K562 (cell line): ENCODE results near the gene BEST3. TPM values are rescaled to one million over a fixed set of nuclear protein-coding genes. Genes with fewer than 3 reads are reported as not detected.

Source experiments
- BCOR ChIP-seq: fragments of 450-650 bp; IDR thresholded peaks from 2 replicates; pipeline ENCODE4 v1.6.1; 2016
- BRD4 ChIP-seq: fragments of 200-600 bp; sonication (generic); IDR thresholded peaks from 2 replicates; pipeline ENCODE4 v1.6.1; 2017; ENCODE audit warnings: inconsistent platforms
- DMBX1 ChIP-seq: fragments of 250-450 bp; sonication (Bioruptor Pico); IDR thresholded peaks from 2 replicates; pipeline ENCODE4 v1.8.0; 2022; ENCODE audit warnings: inconsistent platforms, mild to moderate bottlenecking, moderate library complexity, borderline replicate concordance
- E4F1 ChIP-seq: fragments of 250-450 bp; sonication (Bioruptor Pico); IDR thresholded peaks from 2 replicates; pipeline ENCODE4 v1.5.0; 2021; ENCODE audit warnings: mild to moderate bottlenecking, borderline replicate concordance
- EP400 ChIP-seq: fragments of 450-650 bp; IDR thresholded peaks from 2 replicates; pipeline ENCODE4 v1.6.1; 2017; ENCODE audit warnings: antibody characterized with exemption, mild to moderate bottlenecking, moderate library complexity
- FIP1L1 ChIP-seq: fragments of 200-400 bp; formaldehyde crosslinking; IDR thresholded peaks from 2 replicates; pipeline ENCODE4 v1.6.1; 2018; ENCODE audit warnings: mild to moderate bottlenecking, low read depth, low read length; ENCODE audit not compliant: poor library complexity, severe bottlenecking
- HINFP ChIP-seq: fragments of 450-650 bp; conservative IDR thresholded peaks from 2 replicates; pipeline ENCODE4 v1.6.1; 2016; ENCODE audit warnings: missing genetic modification characterization, low read depth, mild to moderate bottlenecking, control low read depth, missing compliant biosample characterization
- MEF2A ChIP-seq: IDR thresholded peaks from 2 replicates; pipeline ENCODE4 v1.6.1; 2011; ENCODE audit warnings: low read depth, mild to moderate bottlenecking, low read length, moderate library complexity; ENCODE audit not compliant: control insufficient read depth
- NR2C1 ChIP-seq, 2 experiments: fragments of 450-650 bp; IDR thresholded peaks; 2 replicates each; pipeline ENCODE4 v1.6.1; 2017; ENCODE audit warnings: mild to moderate bottlenecking in 2 of 2, antibody characterized with exemption in 1 of 2, inconsistent platforms in 1 of 2, missing compliant biosample characterization in 1 of 2, missing genetic modification characterization in 1 of 2
- NRF1 ChIP-seq, 2 experiments: fragments of 450-650 bp; IDR thresholded peaks in 1 of 2; conservative IDR thresholded peaks in 1 of 2; 2 replicates each; pipeline ENCODE4 v1.6.1; 2014; ENCODE audit warnings: mild to moderate bottlenecking in 2 of 2
- OTX1 ChIP-seq: fragments of 450-650 bp; formaldehyde crosslinking; IDR thresholded peaks from 2 replicates; pipeline ENCODE4 v1.4.0; 2022; ENCODE audit warnings: mild to moderate bottlenecking
- PHF8 ChIP-seq: fragments of 200-600 bp; sonication (generic); IDR thresholded peaks from 2 replicates; pipeline ENCODE4 v1.6.1; 2012; ENCODE audit warnings: mixed run types, mild to moderate bottlenecking, inconsistent platforms, low read length, moderate library complexity, borderline replicate concordance
- TAF1 ChIP-seq: IDR thresholded peaks from 2 replicates; pipeline ENCODE4 v1.6.1; 2011; ENCODE audit warnings: mild to moderate bottlenecking, low read length, moderate library complexity; ENCODE audit not compliant: insufficient read depth, control insufficient read depth, severe bottlenecking; ENCODE audit errors: extremely low read depth
- WHSC1 ChIP-seq: IDR thresholded peaks from one replicate; pipeline ENCODE4 v1.6.1; 2012; ENCODE audit warnings: low read length, control low read depth, inconsistent platforms
- ZEB2 ChIP-seq: fragments of 450-650 bp; IDR thresholded peaks from 2 replicates; pipeline ENCODE4 v1.6.1; 2016
- polyA plus RNA-seq, 8 experiments: library from polyadenylated mRNA; depleted of rRNA in 4 of 8; stranded (reverse) in 5 of 8; unstranded in 3 of 8; fragments of >200 nt; fragmentation: Nextera tagmentation in 2 of 8; fragmentation: Illumina TruSeq in 1 of 8; extraction: Ambion mirVana in 2 of 8; extraction: Trizol in 1 of 8; gene quantifications; 2 replicates each; pipeline versions ENCODE4 v1.2.1 to v1.2.3, GENCODE V29; 2011 to 2014; ENCODE audit warnings: inconsistent platforms in 1 of 8, missing spikeins in 1 of 8
- total RNA-seq, 7 experiments: library from RNA; depleted of rRNA in 6 of 7; stranded (reverse); fragments of >200 nt in 6 of 7; fragmentation: Illumina TruSeq in 2 of 7; extraction: Trizol in 2 of 7; gene quantifications; 2 replicates each; pipeline versions ENCODE4 v1.2.1 to v1.2.3, GENCODE V29; 2011 to 2021; ENCODE audit warnings: low replicate concordance in 1 of 7
- TF ChIP-seq, protein P1 (sequence below): fragments of 250-450 bp; sonication (Bioruptor Pico); IDR thresholded peaks from 2 replicates; pipeline ENCODE4 v1.4.0; 2020
- TF ChIP-seq, protein P2 (sequence below): fragments of 250-450 bp; sonication (Bioruptor Pico); IDR thresholded peaks from 2 replicates; pipeline ENCODE4 v1.4.0; 2020; ENCODE audit warnings: borderline replicate concordance
- TF ChIP-seq, protein P3 (sequence below), 2 experiments: IDR thresholded peaks; 2 replicates each; pipeline ENCODE4 v1.6.1; 2012; ENCODE audit warnings: improper control_type of control experiment in 2 of 2, low read depth in 2 of 2, low read length in 2 of 2, borderline replicate concordance in 1 of 2

BEST3 gene
- total and polyA plus RNA-seq, 9 of the 15 experiments (the other 6 are each of a cell fraction or from before 2014, with no cell fraction given) = 0.15 TPM; not detected in 8

- TF ChIP-seq WHSC1 (no peak), NRF1 (conservative IDR thresholded peaks at IDR 0.05 in 1 of 2, IDR thresholded peaks at IDR 0.05 in 1 of 2) (peak; percentile 54 to 68; a peak in 3 of 4 replicates), MEF2A (peak; percentile 91), DMBX1 (CRISPR knock-in tag) (peak; percentile 99), BRD4 (no peak), HINFP (tag) (no peak; the same call in 1 of the 2 replicates), PHF8 (no peak), EP400 (peak; percentile 66), ZEB2 (peak; percentile 92), TAF1 (peak; percentile 74), NR2C1 (IDR thresholded peaks at IDR 0.05) (no peak), NR2C1 (tag; IDR thresholded peaks at IDR 0.05) (peak; percentile 66; the same call in 1 of the 2 replicates), E4F1 (CRISPR knock-in tag) (no peak), FIP1L1 (no peak), BCOR (peak; percentile 96), OTX1 (CRISPR knock-in tag) (no peak)
- TF ChIP-seq, protein P1, sequence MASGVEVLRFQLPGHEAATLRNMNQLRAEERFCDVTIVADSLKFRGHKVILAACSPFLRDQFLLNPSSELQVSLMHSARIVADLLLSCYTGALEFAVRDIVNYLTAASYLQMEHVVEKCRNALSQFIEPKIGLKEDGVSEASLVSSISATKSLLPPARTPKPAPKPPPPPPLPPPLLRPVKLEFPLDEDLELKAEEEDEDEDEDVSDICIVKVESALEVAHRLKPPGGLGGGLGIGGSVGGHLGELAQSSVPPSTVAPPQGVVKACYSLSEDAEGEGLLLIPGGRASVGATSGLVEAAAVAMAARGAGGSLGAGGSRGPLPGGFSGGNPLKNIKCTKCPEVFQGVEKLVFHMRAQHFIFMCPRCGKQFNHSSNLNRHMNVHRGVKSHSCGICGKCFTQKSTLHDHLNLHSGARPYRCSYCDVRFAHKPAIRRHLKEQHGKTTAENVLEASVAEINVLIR (CRISPR knock-in tag) = no peak; the same call in 1 of the 2 replicates
- TF ChIP-seq, protein P2, sequence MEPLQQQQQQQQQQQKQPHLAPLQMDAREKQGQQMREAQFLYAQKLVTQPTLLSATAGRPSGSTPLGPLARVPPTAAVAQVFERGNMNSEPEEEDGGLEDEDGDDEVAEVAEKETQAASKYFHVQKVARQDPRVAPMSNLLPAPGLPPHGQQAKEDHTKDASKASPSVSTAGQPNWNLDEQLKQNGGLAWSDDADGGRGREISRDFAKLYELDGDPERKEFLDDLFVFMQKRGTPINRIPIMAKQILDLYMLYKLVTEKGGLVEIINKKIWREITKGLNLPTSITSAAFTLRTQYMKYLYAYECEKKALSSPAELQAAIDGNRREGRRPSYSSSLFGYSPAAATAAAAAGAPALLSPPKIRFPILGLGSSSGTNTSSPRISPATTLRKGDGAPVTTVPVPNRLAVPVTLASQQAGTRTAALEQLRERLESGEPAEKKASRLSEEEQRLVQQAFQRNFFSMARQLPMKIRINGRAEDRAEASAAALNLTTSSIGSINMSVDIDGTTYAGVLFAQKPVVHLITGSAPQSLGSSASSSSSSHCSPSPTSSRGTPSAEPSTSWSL (CRISPR knock-in tag) = no peak
- TF ChIP-seq, protein P3, sequence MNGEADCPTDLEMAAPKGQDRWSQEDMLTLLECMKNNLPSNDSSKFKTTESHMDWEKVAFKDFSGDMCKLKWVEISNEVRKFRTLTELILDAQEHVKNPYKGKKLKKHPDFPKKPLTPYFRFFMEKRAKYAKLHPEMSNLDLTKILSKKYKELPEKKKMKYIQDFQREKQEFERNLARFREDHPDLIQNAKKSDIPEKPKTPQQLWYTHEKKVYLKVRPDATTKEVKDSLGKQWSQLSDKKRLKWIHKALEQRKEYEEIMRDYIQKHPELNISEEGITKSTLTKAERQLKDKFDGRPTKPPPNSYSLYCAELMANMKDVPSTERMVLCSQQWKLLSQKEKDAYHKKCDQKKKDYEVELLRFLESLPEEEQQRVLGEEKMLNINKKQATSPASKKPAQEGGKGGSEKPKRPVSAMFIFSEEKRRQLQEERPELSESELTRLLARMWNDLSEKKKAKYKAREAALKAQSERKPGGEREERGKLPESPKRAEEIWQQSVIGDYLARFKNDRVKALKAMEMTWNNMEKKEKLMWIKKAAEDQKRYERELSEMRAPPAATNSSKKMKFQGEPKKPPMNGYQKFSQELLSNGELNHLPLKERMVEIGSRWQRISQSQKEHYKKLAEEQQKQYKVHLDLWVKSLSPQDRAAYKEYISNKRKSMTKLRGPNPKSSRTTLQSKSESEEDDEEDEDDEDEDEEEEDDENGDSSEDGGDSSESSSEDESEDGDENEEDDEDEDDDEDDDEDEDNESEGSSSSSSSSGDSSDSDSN (IDR thresholded peaks at IDR 0.05; ENCODE audit: borderline replicate concordance in 1 of 2, low read depth in 2 of 2, low read length in 2 of 2) = no peak
These were observed 75.1 kb downstream of the BEST3 start (continued) for GRCh38 chr12:69623970-69624369.
